Measurements from ENCODE around the gene FOXP3.

Gene FOXP3

GRCh38 chrX:49278081-49278480 is 13.6 kb upstream of the FOXP3 start:
- Histone ChIP-seq H3K9me2 (replicated peaks; ENCODE audit: insufficient read depth, low read length) (no peaks in the 10 kb centered on the region), H3K4me3 (ENCODE audit: low read length) (no peak overlapping the region), H3F3A (ENCODE audit: insufficient read depth, low read length) (no peaks in the 10 kb centered on the region), H3K79me2 (ENCODE audit: low read length) (no peaks in the 10 kb centered on the region), H3K27me3 (replicated peaks; ENCODE audit: insufficient read depth, low read length) (no peaks in the 10 kb centered on the region), H3K9me3 (replicated peaks; ENCODE audit: insufficient read depth, low read length) (no peaks in the 10 kb centered on the region), H3K27ac (ENCODE audit: low read length) (no peak overlapping the region), H3K36me3 (replicated peaks; ENCODE audit: insufficient read depth, low read length) (no peaks in the 10 kb centered on the region), H3K4me2 (ENCODE audit: low read depth, low read length) (no peak overlapping the region), H2AFZ (ENCODE audit: low read length) (no peak overlapping the region), H3K4me1 (ENCODE audit: low read length) (no peaks in the 10 kb centered on the region), H3K9ac (ENCODE audit: low read length) (no peak overlapping the region), H4K20me1 (ENCODE audit: insufficient read depth, low read length) (no peaks in the 10 kb centered on the region)
- no peak for DNase-seq
- TF ChIP-seq EZH2phosphoT487 (IDR thresholded peaks at IDR 0.05; ENCODE audit: low read length), result no peak
- no peak for TF ChIP-seq CTCF (IDR thresholded peaks at IDR 0.05; ENCODE audit: low read length)
- no peak for TF ChIP-seq EZH2 (optimal IDR thresholded peaks at IDR 0.05; ENCODE audit: low read depth, low read length)

GRCh38 chrX:49277535-49277830 is 13.0 kb upstream of the FOXP3 start:
- Histone ChIP-seq H3K27ac (ENCODE audit: low read length) (no peak overlapping the region), H3K27me3 (replicated peaks; ENCODE audit: insufficient read depth, low read length) (no peaks in the 10 kb centered on the region), H3K9ac (ENCODE audit: low read length) (no peak overlapping the region), H3K4me3 (ENCODE audit: low read length) (no peak overlapping the region), H3F3A (ENCODE audit: insufficient read depth, low read length) (no peaks in the 10 kb centered on the region), H3K36me3 (replicated peaks; ENCODE audit: insufficient read depth, low read length) (no peaks in the 10 kb centered on the region), H3K9me3 (replicated peaks; ENCODE audit: insufficient read depth, low read length) (no peaks in the 10 kb centered on the region), H4K20me1 (ENCODE audit: insufficient read depth, low read length) (no peaks in the 10 kb centered on the region), H3K9me2 (replicated peaks; ENCODE audit: insufficient read depth, low read length) (no peaks in the 10 kb centered on the region), H3K79me2 (ENCODE audit: low read length) (peaks cover 1% of the 10 kb centered on the region; the same call in 1 of the 2 replicates), H3K4me2 (ENCODE audit: low read depth, low read length) (no peak overlapping the region), H3K4me1 (ENCODE audit: low read length) (no peaks in the 10 kb centered on the region), H2AFZ (ENCODE audit: low read length) (no peak overlapping the region)
- TF ChIP-seq EZH2 (optimal IDR thresholded peaks at IDR 0.05; ENCODE audit: low read depth, low read length) (no peak), CTCF (IDR thresholded peaks at IDR 0.05; ENCODE audit: low read length) (no peak), EZH2phosphoT487 (IDR thresholded peaks at IDR 0.05; ENCODE audit: low read length) (no peak)
- no peak for DNase-seq

- Histone ChIP-seq H3K27ac (ENCODE audit: low read length) (no peak overlapping the region), H3K9me2 (replicated peaks; ENCODE audit: insufficient read depth, low read length) (no peaks in the 10 kb centered on the region), H3K9me3 (replicated peaks; ENCODE audit: insufficient read depth, low read length) (no peaks in the 10 kb centered on the region), H3K4me2 (ENCODE audit: low read depth, low read length) (no peak overlapping the region), H2AFZ (ENCODE audit: low read length) (no peak overlapping the region), H3K9ac (ENCODE audit: low read length) (no peak overlapping the region), H3K4me1 (ENCODE audit: low read length) (no peaks in the 10 kb centered on the region), H4K20me1 (ENCODE audit: insufficient read depth, low read length) (no peaks in the 10 kb centered on the region), H3K27me3 (replicated peaks; ENCODE audit: insufficient read depth, low read length) (no peaks in the 10 kb centered on the region), H3K79me2 (ENCODE audit: low read length) (peaks cover 3% of the 10 kb centered on the region; the same call in 1 of the 2 replicates), H3K36me3 (replicated peaks; ENCODE audit: insufficient read depth, low read length) (no peaks in the 10 kb centered on the region), H3K4me3 (ENCODE audit: low read length) (no peak overlapping the region), H3F3A (ENCODE audit: insufficient read depth, low read length) (no peaks in the 10 kb centered on the region)
- TF ChIP-seq EZH2phosphoT487 (IDR thresholded peaks at IDR 0.05; ENCODE audit: low read length) (no peak), EZH2 (optimal IDR thresholded peaks at IDR 0.05; ENCODE audit: low read depth, low read length) (no peak), CTCF (IDR thresholded peaks at IDR 0.05; ENCODE audit: low read length) (no peak)
- no peak for DNase-seq
Measured at GRCh38 chrX:49276671-49277534, 12.4 kb upstream of the FOXP3 start.

Measured in MM.1S (cell line).